Kidney glomerular epithelial cell (primary cell): ENCODE results near the gene UBE2E1.

ENCODE experiments used
- DNase-seq: peaks from one replicate; lab custom pipeline; 2025; lab: John Stamatoyannopoulos, UW

The UBE2E1 gene

GRCh38 chr3:23820888-23821287 is 15.1 kb downstream of the UBE2E1 start:
- DNase-seq: no peak

- no peak for DNase-seq
These were observed 16.1 kb downstream of the UBE2E1 start for GRCh38 chr3:23821858-23822257.

GRCh38 chr3:23822559-23822958 is 16.8 kb downstream of the UBE2E1 start:
- no peak for DNase-seq

GRCh38 chr3:23823620-23824019 is 17.9 kb downstream of the UBE2E1 start:
- no peak for DNase-seq

- DNase-seq: no peak
These were observed 19.1 kb downstream of the UBE2E1 start for GRCh38 chr3:23824699-23825444.

GRCh38 chr3:23825802-23826201 is 20.0 kb downstream of the UBE2E1 start:
- no peak for DNase-seq

GRCh38 chr3:23826382-23827064 is 20.8 kb downstream of the UBE2E1 start:
- no peak for DNase-seq

- no peak for DNase-seq
These were observed 23.6 kb downstream of the UBE2E1 start for GRCh38 chr3:23829242-23829934.

GRCh38 chr3:23830869-23831484 is 25.2 kb downstream of the UBE2E1 start:
- DNase-seq: no peak

GRCh38 chr3:23831517-23832394 is 26.0 kb downstream of the UBE2E1 start:
- no peak for DNase-seq

GRCh38 chr3:23832523-23832922 is 26.8 kb downstream of the UBE2E1 start:
- DNase-seq: no peak

- peak; percentile 17 for DNase-seq
These were observed 28.5 kb downstream of the UBE2E1 start for GRCh38 chr3:23834082-23834870.

- DNase-seq: no peak
These were observed 29.3 kb downstream of the UBE2E1 start for GRCh38 chr3:23835087-23835486.

GRCh38 chr3:23835802-23836201 is 30.0 kb downstream of the UBE2E1 start:
- DNase-seq: no peak

- DNase-seq: no peak
These were observed 30.9 kb downstream of the UBE2E1 start for GRCh38 chr3:23836536-23837230.

- no peak for DNase-seq
These were observed 31.5 kb downstream of the UBE2E1 start for GRCh38 chr3:23837286-23837685.

GRCh38 chr3:23837691-23838090 is 31.9 kb downstream of the UBE2E1 start:
- no peak for DNase-seq

- no peak for DNase-seq
These were observed 34.8 kb downstream of the UBE2E1 start for GRCh38 chr3:23840521-23840920.

- DNase-seq: no peak
These were observed 38.1 kb downstream of the UBE2E1 start for GRCh38 chr3:23843869-23844268.
